Esophagus squamous epithelium (tissue), 5 donors: Measurements from ENCODE around the gene INSYN2A. TPM values are rescaled to one million over a fixed set of nuclear protein-coding genes. Genes with fewer than 3 reads are reported as not detected.

Experiments used
- DNase-seq: peaks from one replicate; lab custom pipeline; 2025; lab: John Stamatoyannopoulos, UW
- H3K27ac ChIP-seq, 4 donors: fragments of 200-600 bp; sonication (generic); one replicate each; pipeline ENCODE4 v1.5.1; 2016 to 2019; ENCODE audit warnings: mild to moderate bottlenecking in 1 of 4
- H3K27me3 ChIP-seq, 4 donors: fragments of 200-600 bp; sonication (generic); 1 replicate in 3 of 4; 2 replicates in 1 of 4; pipeline versions ENCODE4 v1.5.1 to v1.6.0; 2017 to 2021; ENCODE audit warnings: antibody characterized with exemption in 1 of 4
- H3K36me3 ChIP-seq, 3 donors: fragments of 200-600 bp; sonication (generic); one replicate each; pipeline ENCODE4 v1.5.1; 2016 to 2019
- H3K4me1 ChIP-seq, 3 donors: fragments of 200-600 bp; sonication (generic); one replicate each; pipeline ENCODE4 v1.5.1; 2017 to 2019
- H3K4me3 ChIP-seq, 4 donors: fragments of 200-600 bp; sonication (generic); 1 replicate in 3 of 4; 2 replicates in 1 of 4; pipeline ENCODE4 v1.5.1; 2016 to 2019; ENCODE audit warnings: mild to moderate bottlenecking in 2 of 4, moderate library complexity in 1 of 4
- H3K9me3 ChIP-seq, 3 donors: fragments of 200-600 bp; sonication (generic); one replicate each; pipeline ENCODE4 v1.5.1; 2016 to 2019
- POLR2A ChIP-seq, 4 donors: fragments of 450-650 bp; IDR thresholded peaks; one replicate each; pipeline ENCODE4 v1.6.1; 2017; ENCODE audit warnings: antibody characterized with exemption in 4 of 4, mild to moderate bottlenecking in 4 of 4, moderate library complexity in 3 of 4
- WGBS, 2 donors: methylation state at CpG; one replicate each; pipeline ENCODE4 v1.1.5; 2018; 5-methylcytosine and 5-hydroxymethylcytosine counted together
- intact Hi-C: fragments of 100-400 bp; cut with DNase I; formaldehyde crosslinking; loops from one replicate; pipeline ENCODE4 v1.15.0; 2022
- total RNA-seq, 4 donors: library from RNA; depleted of rRNA; stranded (reverse); fragments of >200 nt; gene quantifications; one replicate each; pipeline ENCODE4 v1.1.0, GENCODE V29; 2016
- TF ChIP-seq, protein P1 (sequence below), 6 experiments: fragments of 450-650 bp in 4 of 6; fragments of 200-600 bp in 2 of 6; sonication (generic) in 2 of 6; IDR thresholded peaks; one replicate each; pipeline ENCODE4 v1.5.1; 2016 to 2019; ENCODE audit warnings: antibody characterized with exemption in 6 of 6, mild to moderate bottlenecking in 4 of 6, moderate library complexity in 4 of 6
- donor health status: DM: yes; HTN: yes; CAD: no.

The INSYN2A gene
- total RNA-seq, 4 donors from 2014 or later, result 0.19 TPM; not detected in 3

GRCh38 chr10:127151981-127152699, 44.3 kb downstream of the INSYN2A start:
- DNase-seq, result no peak
- Histone ChIP-seq H3K9me3 (no peaks in the 10 kb centered on the region), H3K4me1 (peaks cover 0 to 14% (median 9%) of the 10 kb centered on the region in 3 donors), H3K27ac (no peak overlapping the region), H3K36me3 (peaks cover 0 to 14% (median 0%) of the 10 kb centered on the region in 3 donors), H3K27me3 (no peaks in the 10 kb centered on the region), H3K4me3 (no peak overlapping the region)
- TF ChIP-seq, protein P1, sequence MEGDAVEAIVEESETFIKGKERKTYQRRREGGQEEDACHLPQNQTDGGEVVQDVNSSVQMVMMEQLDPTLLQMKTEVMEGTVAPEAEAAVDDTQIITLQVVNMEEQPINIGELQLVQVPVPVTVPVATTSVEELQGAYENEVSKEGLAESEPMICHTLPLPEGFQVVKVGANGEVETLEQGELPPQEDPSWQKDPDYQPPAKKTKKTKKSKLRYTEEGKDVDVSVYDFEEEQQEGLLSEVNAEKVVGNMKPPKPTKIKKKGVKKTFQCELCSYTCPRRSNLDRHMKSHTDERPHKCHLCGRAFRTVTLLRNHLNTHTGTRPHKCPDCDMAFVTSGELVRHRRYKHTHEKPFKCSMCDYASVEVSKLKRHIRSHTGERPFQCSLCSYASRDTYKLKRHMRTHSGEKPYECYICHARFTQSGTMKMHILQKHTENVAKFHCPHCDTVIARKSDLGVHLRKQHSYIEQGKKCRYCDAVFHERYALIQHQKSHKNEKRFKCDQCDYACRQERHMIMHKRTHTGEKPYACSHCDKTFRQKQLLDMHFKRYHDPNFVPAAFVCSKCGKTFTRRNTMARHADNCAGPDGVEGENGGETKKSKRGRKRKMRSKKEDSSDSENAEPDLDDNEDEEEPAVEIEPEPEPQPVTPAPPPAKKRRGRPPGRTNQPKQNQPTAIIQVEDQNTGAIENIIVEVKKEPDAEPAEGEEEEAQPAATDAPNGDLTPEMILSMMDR (IDR thresholded peaks at IDR 0.05), result no peak
- TF ChIP-seq POLR2A (IDR thresholded peaks at IDR 0.05), result no peak
- intact Hi-C loops, result no loop called here
- 86 to 88% methylated on average over 8 to 9 of the region's 9 CpGs for WGBS, 2 donors

GRCh38 chr10:127151541-127151940, 44.9 kb downstream of the INSYN2A start:
- Histone ChIP-seq H3K4me3 (no peak overlapping the region), H3K27me3 (no peaks in the 10 kb centered on the region), H3K4me1 (peaks cover 0 to 14% (median 9%) of the 10 kb centered on the region in 3 donors), H3K36me3 (peaks cover 0 to 14% (median 0%) of the 10 kb centered on the region in 3 donors), H3K27ac (no peak overlapping the region), H3K9me3 (no peaks in the 10 kb centered on the region)
- DNase-seq, result no peak
- intact Hi-C loops, result no loop called here
- WGBS, 2 donors, result 80 to 94% methylated on average over 7 to 10 of the region's 10 CpGs
- TF ChIP-seq, protein P1 (IDR thresholded peaks at IDR 0.05), result no peak
- TF ChIP-seq POLR2A (IDR thresholded peaks at IDR 0.05), result no peak

DNA sequence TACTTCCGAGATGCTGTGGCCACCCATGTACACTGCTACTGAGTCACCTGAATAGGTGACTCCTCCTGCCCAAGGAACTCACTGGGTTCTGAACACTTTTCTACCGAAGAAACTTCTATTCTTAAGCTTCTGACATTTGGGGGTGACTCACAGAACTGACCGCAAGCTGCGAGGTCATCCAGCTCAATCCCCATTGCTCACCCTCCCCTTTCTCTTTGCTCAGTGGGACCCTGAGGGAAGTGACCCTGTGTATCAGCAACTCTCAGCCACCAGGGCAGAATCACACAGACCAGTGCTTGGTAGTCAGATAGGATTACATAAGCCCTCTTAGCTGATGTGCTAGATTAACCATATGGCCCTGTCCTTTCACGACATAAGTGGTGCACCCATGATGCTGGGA, 46.3 kb downstream of the INSYN2A start:
- no peaks in the 10 kb centered on the region for H3K9me3 ChIP-seq
- no peaks in the 10 kb centered on the region for H3K27me3 ChIP-seq
- no peak for DNase-seq
- TF ChIP-seq, protein P1 (IDR thresholded peaks at IDR 0.05), result no peak
- TF ChIP-seq POLR2A (IDR thresholded peaks at IDR 0.05), result no peak
- H3K27ac ChIP-seq, result no peak overlapping the region
- peaks cover 0 to 14% (median 9%) of the 10 kb centered on the region in 3 donors for H3K4me1 ChIP-seq
- intact Hi-C loops, result no loop called here
- H3K36me3 ChIP-seq, result peaks cover 0 to 14% (median 0%) of the 10 kb centered on the region in 3 donors
- no peak overlapping the region for H3K4me3 ChIP-seq
- 90 to 94% methylated on average over 4 to 5 of the region's 5 CpGs for WGBS, 2 donors

- H3K27ac ChIP-seq, result no peak overlapping the region
- WGBS, 2 donors, result 77 to 86% methylated on average over 5 to 6 of the region's 7 CpGs
- H3K9me3 ChIP-seq, result no peaks in the 10 kb centered on the region
- peaks cover 0 to 14% (median 0%) of the 10 kb centered on the region in 3 donors for H3K36me3 ChIP-seq
- intact Hi-C loops, result no loop called here
- DNase-seq, result no peak
- no peaks in the 10 kb centered on the region for H3K27me3 ChIP-seq
- H3K4me3 ChIP-seq, result no peak overlapping the region
- no peak for TF ChIP-seq POLR2A (IDR thresholded peaks at IDR 0.05)
- TF ChIP-seq, protein P1 (IDR thresholded peaks at IDR 0.05), result no peak
- H3K4me1 ChIP-seq, result peaks cover 0 to 14% (median 9%) of the 10 kb centered on the region in 3 donors
These were observed 46.8 kb downstream of the INSYN2A start for GRCh38 chr10:127149501-127150081.

GRCh38 chr10:127148933-127149220, 47.5 kb downstream of the INSYN2A start:
- no peak for DNase-seq
- WGBS, 2 donors, result 19 to 26% methylated on average over 2 of the region's 2 CpGs
- no peaks in the 10 kb centered on the region for H3K27me3 ChIP-seq
- H3K4me3 ChIP-seq, result no peak overlapping the region
- intact Hi-C loops, result no loop called here
- H3K9me3 ChIP-seq, result no peaks in the 10 kb centered on the region
- TF ChIP-seq, protein P1 (IDR thresholded peaks at IDR 0.05), result no peak
- no peak for TF ChIP-seq POLR2A (IDR thresholded peaks at IDR 0.05)
- peaks cover 0 to 14% (median 9%) of the 10 kb centered on the region in 3 donors for H3K4me1 ChIP-seq
- peaks cover 0 to 18% (median 0%) of the 10 kb centered on the region in 3 donors for H3K36me3 ChIP-seq
- H3K27ac ChIP-seq, result peak overlapping the region in 2 of 4 donors; percentile 18 to 21
